Adipocyte (in vitro differentiated cells): ENCODE measurements around the gene CELA1.

Source experiments
- DNase-seq: peaks from one replicate; pipeline ENCODE4 v3.0.0-alpha.2; 2015; ENCODE audit warnings: low read depth
- H3K27me3 ChIP-seq: replicated peaks from 2 replicates; pipeline ENCODE4 v1.7.0; 2013; ENCODE audit warnings: mild to moderate bottlenecking, low read length, moderate library complexity; ENCODE audit not compliant: control insufficient read depth, insufficient read depth
- H3K36me3 ChIP-seq: 2 replicates; pipeline ENCODE4 v1.7.0; 2013; ENCODE audit warnings: low read length, mild to moderate bottlenecking, moderate library complexity; ENCODE audit not compliant: control insufficient read depth, insufficient read depth, severe bottlenecking
- H3K4me1 ChIP-seq: 2 replicates; pipeline ENCODE4 v1.7.0; 2013; ENCODE audit warnings: mild to moderate bottlenecking, low read length, moderate library complexity; ENCODE audit not compliant: control insufficient read depth, insufficient read depth
- H3K4me3 ChIP-seq: 2 replicates; pipeline ENCODE4 v1.7.0; 2013; ENCODE audit warnings: mild to moderate bottlenecking, low read length, moderate library complexity
- H3K9ac ChIP-seq: 2 replicates; pipeline ENCODE4 v1.7.0; 2013; ENCODE audit warnings: mild to moderate bottlenecking, low read length, moderate library complexity
- H3K9me3 ChIP-seq: 2 replicates; pipeline ENCODE4 v1.7.0; 2013; ENCODE audit warnings: mild to moderate bottlenecking, low read length, moderate library complexity; ENCODE audit not compliant: control insufficient read depth

CELA1 gene

DNA sequence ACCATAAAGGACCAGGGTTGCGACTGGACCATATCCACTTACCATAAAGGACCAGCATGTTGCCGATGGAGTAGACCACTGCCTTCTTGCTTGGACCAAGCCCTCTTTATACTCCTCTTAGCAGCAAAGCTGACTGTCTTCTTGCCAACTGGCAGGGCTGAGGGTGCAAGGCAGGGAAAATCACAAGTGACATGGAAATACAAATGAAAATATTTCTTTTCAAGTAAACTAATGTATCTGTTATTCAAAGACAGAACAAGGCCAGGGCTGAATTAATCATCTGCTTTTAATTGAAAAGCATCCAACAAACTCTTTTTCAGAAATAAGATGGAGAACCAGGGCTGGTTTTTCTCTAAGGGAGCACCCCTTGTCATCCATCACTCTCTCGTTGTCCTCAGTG lies at the start of gene CELA1:
CELA1 (minus strand) TSS at position 99 of the 400 bp plus-strand sequence; CDS start at position 58, 41 bp downstream.
- Histone ChIP-seq H3K4me3 (no peak within 1 kb of the TSS), H3K27me3 (no peaks in the 10 kb centered on the region), H3K9ac (no peak within 1 kb of the TSS), H3K9me3 (no peaks in the 10 kb centered on the region), H3K36me3 (no peaks in the 10 kb centered on the region), H3K4me1 (no peaks in the 10 kb centered on the region)
- peak; percentile 16 for DNase-seq

DNA sequence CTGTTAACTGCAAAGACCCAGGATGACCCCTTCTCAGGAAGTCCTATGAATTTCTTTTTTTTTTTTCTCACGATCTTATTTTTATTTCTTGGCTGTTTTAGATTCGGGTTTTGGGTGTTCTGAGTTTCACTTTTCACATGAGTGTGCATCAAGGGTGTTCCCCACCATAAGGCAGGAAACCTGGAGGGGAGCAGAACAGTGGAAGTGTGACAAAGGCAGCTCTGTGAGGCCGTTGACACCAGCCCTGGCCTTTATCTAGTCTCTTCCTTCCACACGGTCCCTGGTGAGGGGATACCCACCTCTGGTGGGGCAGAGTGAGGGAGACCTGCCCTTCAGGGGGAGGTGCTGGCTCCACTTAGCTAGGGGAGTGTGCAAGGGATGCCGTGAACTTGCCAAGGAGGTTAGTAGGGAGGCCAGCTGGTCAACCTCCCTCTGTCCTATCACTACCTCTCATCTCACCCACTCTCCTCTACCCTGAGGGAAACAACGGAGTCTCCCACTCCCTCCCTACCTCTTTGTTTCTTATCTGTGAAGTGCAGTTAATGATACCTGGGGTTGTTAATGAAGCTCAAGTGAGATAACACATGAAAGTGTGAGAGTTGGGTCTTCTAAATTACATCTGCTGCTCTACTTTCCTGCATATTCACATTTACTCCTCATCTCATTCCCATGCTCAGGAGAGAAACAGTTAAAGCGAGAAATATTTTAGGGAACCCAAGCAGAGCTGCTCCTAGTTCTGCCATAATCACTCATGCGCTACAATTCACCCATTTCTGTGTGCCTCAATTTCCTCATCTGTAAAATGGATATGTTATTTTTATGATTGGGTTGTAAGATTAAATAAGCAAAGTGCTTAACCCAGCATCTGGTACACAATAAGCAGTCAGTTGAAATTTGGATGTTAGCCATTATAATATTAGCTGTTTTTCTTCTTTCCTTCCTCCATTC lies 49.1 kb upstream of the CELA1 start:
- Histone ChIP-seq H3K9ac (no peak overlapping the region), H3K9me3 (no peaks in the 10 kb centered on the region), H3K36me3 (no peaks in the 10 kb centered on the region), H3K4me1 (no peaks in the 10 kb centered on the region), H3K27me3 (peaks cover 4% of the 10 kb centered on the region), H3K4me3 (no peak overlapping the region)
- DNase-seq: no peak

DNA sequence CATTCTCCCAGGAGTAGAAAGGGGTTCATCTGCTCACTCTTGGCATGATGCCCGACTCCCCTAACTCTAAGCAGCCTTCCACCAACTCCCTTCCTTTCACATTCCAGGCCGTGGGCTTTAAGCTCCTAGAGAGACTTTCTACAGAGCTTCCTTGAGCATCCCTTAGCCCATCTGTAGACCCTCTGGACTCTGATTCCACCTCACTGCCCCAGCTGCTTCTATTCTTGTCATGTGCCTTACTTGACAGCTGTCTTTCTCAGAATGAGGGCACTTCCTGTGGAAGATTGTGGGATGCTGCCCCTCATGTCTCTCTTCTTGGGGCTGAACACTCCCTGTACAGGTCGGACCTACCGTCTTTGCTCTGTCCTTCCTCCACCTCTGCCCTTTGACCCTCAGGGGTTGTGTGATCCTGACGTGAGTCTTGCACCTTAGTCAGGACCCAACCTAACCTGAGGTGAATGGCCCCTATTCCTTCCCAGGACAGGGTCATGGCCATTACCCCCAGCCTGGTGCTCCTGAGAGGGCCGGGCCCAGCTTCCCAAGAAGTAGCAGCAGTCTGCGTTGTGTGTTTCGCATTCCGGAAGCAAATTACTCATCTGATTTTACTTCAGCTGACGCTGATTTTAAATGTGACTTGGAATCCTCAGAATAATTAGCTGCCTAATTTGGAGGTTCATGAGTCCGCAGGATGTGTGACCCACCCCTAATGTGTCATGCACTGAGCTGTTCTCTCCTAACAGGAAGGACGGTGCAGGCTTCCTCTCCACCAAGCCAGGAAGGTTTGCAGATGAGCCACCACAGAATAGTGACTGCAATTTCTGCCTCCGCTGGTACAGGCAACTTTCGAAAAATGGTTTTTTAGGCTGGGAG lies 47.4 kb upstream of the CELA1 start:
- Histone ChIP-seq H3K9ac (no peak overlapping the region), H3K36me3 (no peaks in the 10 kb centered on the region), H3K9me3 (no peaks in the 10 kb centered on the region), H3K27me3 (peaks cover 4% of the 10 kb centered on the region), H3K4me1 (no peaks in the 10 kb centered on the region), H3K4me3 (no peak overlapping the region)
- DNase-seq: peak; percentile 51

DNA sequence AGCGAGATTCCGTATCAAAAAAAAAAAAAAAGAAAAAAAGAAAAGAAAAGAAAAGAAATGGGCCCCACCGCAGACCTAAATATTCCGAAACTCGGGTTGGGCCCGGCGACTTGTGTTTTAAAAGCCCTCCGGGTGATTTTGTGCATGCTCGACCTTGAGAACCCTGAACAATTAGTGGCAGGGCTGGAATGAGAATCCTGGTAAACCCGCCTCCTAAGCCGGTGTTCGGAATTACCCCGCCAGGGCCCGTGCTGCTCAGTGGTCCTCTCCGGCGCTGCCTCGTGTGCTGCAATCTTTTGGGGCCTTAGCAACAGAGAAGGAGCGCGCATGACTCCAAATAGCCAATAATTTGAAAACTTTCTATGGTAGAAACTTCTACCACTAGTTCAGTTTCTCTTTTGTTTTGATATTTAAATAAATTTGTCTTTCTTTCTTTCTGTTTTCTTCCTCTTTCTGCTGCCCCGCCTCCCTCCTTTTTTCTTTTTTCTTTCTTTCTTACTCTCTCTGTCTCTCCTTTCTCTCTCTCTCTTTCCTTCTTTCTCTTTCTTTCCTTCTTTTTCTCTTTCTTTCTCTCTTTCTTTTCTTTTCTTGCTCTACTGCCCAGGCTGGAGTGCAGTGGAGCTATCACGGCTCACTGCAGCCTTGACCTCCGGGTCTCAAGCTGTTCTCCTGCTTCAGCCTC lies 46.2 kb upstream of the CELA1 start:
- Histone ChIP-seq H3K9ac (no peak overlapping the region), H3K4me3 (peak overlapping the region; percentile 34), H3K36me3 (no peaks in the 10 kb centered on the region), H3K4me1 (peaks cover 12% of the 10 kb centered on the region), H3K27me3 (peaks cover 4% of the 10 kb centered on the region), H3K9me3 (no peaks in the 10 kb centered on the region)
- DNase-seq: peak; percentile 81

DNA sequence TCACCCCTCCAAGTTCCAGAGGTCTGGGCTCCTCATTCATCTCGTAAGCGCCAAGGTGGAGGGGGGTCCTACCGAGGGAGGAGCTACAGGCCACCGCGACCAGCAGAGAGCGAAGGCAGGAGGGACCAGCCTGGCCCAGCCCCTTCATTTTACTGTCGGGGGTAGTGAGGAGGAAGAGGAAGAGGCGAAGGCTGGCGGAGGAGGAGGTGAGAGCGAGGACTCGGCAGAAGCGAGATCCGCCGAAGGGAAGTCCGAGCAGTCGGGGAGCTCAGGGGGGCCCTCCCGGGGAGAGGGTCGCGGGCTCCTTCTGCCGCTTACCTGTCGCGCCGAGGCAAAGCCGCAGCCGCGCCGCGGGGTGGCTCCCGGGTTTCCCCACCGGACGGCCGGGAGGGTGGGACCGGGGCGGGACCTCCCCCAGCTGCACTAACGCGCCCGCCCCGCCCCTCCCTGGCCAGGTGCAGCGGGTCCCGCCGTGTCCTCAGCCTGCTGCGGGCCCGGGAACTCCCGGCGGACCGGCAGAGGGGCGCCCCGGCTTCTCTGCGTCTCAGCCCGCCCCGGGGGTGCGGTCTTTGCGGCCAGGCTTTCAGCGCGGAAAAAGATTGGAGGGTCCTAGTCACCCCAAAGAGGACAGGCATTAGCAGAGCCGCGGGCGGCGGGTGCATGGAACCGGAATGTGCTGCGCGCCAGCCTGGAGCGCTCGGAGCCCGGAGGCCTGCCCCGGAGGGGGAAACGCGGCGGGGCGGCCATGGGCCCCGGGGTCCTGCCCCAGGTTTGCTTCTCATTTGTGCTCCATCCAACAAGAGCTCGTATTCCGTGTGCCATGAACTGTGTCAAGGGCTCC lies 45.0 kb upstream of the CELA1 start, which contains the start of gene GALNT6:
GALNT6 (minus strand) TSS at position 124 of the 841 bp plus-strand sequence. CDS start 11,625 bp downstream, outside the sequence.
- peaks cover 4% of the 10 kb centered on the region for H3K27me3 ChIP-seq
- peak within 1 kb of the TSS; percentile 30 for H3K9ac ChIP-seq
- no peaks in the 10 kb centered on the region for H3K9me3 ChIP-seq
- peak; percentile 51 for DNase-seq
- H3K4me3 ChIP-seq: peak within 1 kb of the TSS; percentile 71
- peaks cover 12% of the 10 kb centered on the region for H3K4me1 ChIP-seq
- no peaks in the 10 kb centered on the region for H3K36me3 ChIP-seq

DNA sequence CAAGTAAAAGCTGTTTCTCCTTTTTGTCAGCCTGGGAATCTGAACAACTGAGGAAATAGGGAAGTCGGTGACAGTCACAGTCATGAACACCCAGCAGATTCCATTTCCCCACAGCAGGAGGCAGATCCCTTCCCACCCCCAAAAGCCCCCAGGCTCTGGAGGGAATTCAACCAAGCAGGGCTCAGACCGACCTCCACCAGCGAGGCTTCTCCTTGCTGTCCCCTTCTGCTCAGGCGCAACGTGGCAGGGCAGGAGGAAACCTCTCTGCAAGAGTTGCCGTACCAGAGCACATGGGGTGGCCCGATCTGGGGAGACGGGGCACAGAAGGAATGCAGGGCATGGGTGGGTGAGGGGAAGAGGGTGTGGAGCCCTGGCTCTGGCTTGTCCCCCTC lies 44.4 kb upstream of the CELA1 start:
- H3K27me3 ChIP-seq: peaks cover 4% of the 10 kb centered on the region

DNA sequence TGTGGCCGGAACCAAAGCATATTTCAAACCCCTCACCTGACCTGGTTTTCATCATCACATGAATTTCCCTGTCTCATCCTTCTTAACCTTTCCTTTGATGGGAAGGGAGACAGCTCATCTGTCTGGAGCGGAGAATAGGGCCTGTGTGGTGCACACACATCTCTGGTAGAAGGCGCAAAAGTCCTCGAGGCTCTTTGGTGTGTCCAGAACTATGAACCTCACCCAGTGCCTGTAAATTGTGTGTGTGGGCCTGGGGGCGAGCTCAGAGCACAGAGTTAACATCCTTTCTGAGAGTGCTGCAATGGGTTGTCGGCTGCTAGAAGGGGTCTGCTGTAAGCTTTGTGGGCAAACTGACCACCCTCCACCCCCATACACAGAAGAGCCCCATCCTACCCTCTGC lies 44.0 kb upstream of the CELA1 start:
- Histone ChIP-seq H3K36me3 (no peaks in the 10 kb centered on the region), H3K9ac (no peak overlapping the region), H3K4me1 (peaks cover 12% of the 10 kb centered on the region), H3K27me3 (peaks cover 4% of the 10 kb centered on the region), H3K9me3 (no peaks in the 10 kb centered on the region), H3K4me3 (no peak overlapping the region)
- DNase-seq: no peak

More for the DNA sequence above, 44.4 kb upstream of the CELA1 start:
- H3K36me3 ChIP-seq: no peaks in the 10 kb centered on the region
- H3K9ac ChIP-seq: no peak overlapping the region
- H3K4me1 ChIP-seq: peaks cover 12% of the 10 kb centered on the region
- no peaks in the 10 kb centered on the region for H3K9me3 ChIP-seq
- DNase-seq: peak; percentile 38
- H3K4me3 ChIP-seq: peak overlapping the region; percentile 71

DNA sequence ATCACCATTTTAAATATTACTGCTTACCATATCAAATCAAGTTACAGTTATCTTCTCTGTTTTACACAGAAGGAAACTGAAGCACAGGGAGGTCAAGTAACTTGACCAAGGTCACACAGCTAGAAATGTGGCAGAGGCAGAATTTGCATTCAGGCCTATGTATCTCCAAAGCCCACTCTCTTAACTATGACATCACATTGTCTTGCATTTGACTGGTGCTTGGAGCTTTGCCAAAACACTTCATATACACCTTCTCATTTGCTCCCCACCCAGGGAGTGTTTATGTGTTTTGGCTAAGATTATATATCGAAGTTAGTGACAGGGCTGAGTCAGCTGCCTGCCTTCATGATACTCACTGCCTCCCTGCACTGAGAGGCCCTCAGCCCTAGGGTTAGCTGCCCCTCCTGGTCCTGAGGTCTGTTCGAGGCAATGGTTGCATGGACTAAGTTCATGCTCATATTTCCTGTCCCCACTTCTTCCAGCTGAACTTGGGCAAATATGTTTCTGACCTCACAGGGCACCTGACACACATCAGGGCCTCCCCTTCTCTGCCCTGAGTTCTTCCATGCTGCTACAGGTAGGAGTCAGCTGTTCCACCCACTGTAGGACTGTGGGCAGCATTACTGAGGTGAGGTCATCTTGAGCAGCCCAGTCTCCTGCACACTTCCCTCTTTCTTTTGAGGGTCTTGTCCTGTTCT lies 43.0 kb upstream of the CELA1 start:
- peak; percentile 36 for DNase-seq
- Histone ChIP-seq H3K27me3 (peaks cover 4% of the 10 kb centered on the region), H3K9me3 (no peaks in the 10 kb centered on the region), H3K4me3 (no peak overlapping the region), H3K36me3 (no peaks in the 10 kb centered on the region), H3K4me1 (peaks cover 12% of the 10 kb centered on the region), H3K9ac (no peak overlapping the region)

DNA sequence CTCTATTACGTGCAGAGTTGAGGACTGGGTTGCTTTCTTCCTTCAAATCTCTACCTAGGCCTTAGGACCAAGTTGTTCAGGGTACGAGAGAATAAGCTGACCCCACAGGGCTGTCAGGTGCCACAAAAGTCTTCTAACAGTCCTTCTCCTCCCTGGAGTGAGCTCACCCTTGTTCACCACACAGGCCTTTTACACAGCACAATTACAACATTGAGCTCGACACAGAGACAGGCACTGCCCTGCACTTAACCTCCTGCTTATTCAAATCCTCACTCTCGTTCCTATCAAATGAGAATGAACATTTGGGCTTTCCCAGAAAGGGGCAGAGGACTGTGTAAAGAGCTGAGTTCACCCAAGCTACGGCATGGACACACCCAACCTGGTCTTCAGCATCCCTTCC lies 42.4 kb upstream of the CELA1 start:
- DNase-seq: no peak
- Histone ChIP-seq H3K4me1 (peaks cover 12% of the 10 kb centered on the region), H3K27me3 (peaks cover 4% of the 10 kb centered on the region), H3K36me3 (no peaks in the 10 kb centered on the region), H3K9me3 (no peaks in the 10 kb centered on the region), H3K9ac (no peak overlapping the region), H3K4me3 (no peak overlapping the region)
